ENCODE measurements around the gene ALMS1.
"Not testable (repeated sequence)": the region's sequence is repeated elsewhere in the genome, so short reads cannot be mapped to it uniquely, and the experiment has no call there.

The ALMS1 gene

GRCh38 chr2:73503992-73504570 lies 118.4 kb downstream of the ALMS1 start:
- DNase-seq (ENCODE audit: low read depth): no peak

DNA sequence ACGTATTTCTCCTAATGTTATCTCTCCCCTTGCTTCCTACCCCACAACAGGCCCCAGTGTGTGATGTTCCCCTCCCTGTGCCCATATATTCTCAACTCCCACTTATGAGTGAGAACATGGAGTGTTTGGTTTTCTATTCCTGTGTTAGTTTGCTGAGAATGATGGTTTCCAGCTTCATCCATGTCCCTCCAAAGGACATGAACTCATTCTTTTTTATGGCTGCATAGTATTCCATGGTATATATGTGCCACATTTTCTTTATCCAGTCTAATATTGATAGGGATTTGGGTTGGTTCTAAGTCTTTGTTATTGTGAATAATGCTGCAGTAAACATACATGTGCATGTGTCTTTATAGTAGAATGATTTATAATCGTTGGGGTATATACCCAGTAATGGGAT lies 119.2 kb downstream of the ALMS1 start:
- not testable (repeated sequence) for DNase-seq (ENCODE audit: low read depth)

DNA sequence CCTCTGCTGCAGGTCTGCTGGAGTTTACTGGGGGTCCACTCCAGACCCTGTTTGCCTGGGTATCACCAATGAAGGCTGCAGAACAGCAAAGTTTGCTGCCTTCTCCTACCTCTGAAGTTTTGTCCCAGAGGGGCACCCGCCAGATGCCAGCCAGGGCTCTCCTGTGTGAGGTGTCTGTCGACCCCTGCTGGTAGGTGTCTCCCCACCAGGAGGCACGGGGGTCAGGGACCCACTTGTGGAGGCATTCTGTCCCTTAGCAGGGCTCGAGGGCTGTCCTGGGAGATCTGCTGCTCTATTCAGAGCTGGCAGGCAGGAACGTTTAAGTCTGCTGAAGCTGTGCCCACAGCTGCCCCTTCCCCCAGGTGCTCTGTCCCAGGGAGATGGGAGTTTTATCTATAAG lies 124.8 kb downstream of the ALMS1 start:
- not testable (repeated sequence) for DNase-seq (ENCODE audit: low read depth)

DNA sequence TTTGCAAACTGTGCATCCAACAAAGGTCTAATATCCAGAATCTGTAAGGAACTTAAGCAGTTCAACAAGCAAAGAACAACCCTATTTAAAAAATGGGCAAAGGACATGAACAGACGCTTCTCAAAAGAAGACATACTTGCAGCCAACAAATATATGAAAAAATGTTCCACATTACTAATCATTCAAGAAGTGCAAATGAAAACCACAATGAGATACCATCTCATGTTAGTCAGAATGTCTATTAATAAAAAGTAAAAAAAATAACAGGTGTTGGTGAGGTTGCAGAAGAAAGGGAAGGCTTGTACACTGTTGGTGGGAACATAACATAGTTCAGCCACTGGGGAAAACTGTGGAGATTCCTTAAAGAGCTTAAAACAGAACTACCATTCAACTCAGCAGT lies 130.4 kb downstream of the ALMS1 start:
- no peak for DNase-seq (ENCODE audit: low read depth)

GRCh38 chr2:73528688-73529087 lies 143.1 kb downstream of the ALMS1 start:
- no peak for DNase-seq (ENCODE audit: low read depth)

DNA sequence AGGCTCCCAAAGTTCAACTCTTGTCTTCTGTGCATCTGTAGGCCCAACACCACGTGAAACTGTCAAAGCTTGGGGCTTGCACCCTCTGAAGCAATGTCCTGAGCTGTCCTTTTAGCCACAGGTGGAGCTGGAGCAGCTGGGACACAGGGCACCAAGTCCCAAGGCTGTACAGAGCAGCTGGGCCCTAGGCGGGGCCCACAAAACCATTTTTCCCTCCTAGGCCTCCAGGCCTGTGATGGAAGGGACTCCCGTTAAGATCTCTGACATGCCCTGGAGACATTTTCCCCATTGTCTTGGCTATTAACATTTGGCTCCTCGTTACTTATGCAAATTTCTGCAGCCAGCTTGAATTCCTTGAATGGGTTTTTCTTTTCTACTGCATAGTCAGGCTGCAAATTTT lies 145.1 kb downstream of the ALMS1 start:
- not testable (repeated sequence) for DNase-seq (ENCODE audit: low read depth)

DNA sequence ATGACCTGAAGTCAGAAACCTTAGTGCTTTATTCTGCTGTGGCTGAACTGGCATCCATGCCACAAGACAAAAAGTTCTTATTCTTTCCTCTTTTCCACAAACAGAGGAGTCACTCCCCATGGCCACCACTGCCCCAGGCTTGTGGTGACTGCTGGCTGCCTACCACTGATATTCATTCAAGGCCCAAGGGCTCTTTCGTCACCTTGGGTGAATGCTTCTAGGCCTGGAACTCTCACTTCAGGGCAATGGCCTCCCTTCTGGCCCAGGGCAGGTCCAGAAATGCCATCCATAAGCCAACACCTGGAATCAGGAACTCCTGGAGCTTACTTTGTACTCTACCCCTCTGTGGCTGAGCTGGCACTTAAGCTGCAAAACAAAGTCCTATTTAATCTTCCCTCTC lies 146.7 kb downstream of the ALMS1 start:
- no peak for DNase-seq (ENCODE audit: low read depth)

- DNase-seq (ENCODE audit: low read depth): no peak
Measured at GRCh38 chr2:73536133-73536840, 150.7 kb downstream of the ALMS1 start.

DNA sequence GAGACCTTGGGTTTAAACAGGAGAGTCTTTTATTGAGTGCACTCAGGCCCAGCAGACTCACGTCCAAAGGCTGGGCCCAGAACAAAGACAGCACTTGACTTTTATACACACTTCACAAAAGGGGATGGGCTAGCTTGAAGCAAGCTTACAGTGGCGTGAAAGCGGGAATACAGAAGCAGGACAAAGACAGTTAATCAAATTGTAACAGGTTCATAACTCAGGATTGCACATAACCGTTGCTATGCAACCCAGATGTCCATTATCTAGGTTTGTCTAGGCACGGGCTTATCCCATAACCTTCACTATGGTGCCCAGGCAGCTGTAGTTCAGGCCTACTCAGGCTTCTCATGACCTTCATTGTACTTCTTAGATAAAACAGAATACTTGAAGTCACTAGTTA lies 175.2 kb downstream of the ALMS1 start:
- DNase-seq (ENCODE audit: low read depth): not testable (repeated sequence)

DNA sequence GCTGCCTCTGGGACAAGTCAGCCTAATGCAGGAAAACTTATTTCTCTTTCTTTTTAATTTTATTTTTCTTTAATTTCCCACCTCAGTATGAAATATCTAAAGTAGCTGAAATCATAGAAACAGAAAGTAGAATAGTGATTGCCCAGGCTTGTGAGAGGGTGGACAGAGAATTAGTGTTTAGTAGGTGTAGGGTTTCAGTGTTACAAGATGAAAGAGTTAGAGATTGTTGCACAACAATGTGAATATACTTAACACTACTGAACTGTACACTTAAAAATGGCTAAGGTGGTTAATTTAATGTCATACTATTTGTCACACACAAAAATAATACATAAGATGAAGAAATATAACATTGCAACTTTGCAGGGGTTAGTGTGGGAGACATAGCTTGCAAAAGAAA lies 175.8 kb downstream of the ALMS1 start:
- DNase-seq (ENCODE audit: low read depth): no peak

GRCh38 chr2:73564986-73565385 lies 179.3 kb downstream of the ALMS1 start:
- no peak for DNase-seq (ENCODE audit: low read depth)

DNA sequence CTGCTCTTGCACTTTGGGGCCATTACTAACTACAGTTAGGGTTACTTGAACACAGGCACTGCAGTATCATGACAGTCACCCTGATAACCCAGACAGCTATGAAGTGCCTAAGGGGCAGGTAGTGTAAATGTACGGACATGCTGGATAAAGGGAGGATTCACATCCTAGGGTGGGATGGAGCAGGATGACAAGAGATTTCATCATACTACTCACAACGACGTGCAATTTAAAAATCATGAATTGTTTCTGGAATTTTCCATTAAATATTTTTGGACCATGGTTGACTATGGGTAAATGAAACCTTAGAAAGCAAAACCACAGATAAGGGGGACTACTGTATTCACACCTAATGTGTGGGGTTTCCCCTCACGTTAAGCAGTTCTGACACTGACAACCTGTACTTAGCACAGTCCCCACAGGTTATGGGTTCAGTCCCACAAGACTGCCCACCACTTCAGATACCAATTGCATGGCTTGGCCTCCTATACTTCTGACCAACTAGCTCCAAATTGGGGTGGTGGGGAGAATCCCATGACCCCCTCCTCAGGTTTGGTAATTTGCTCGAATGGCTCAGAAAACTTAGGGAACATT lies 180.7 kb downstream of the ALMS1 start:
- no peak for DNase-seq (ENCODE audit: low read depth)

- no peak for DNase-seq (ENCODE audit: low read depth)
Measured at GRCh38 chr2:73575261-73575660, 189.6 kb downstream of the ALMS1 start.

GRCh38 chr2:73582364-73582763 lies 196.7 kb downstream of the ALMS1 start:
- DNase-seq (ENCODE audit: low read depth): no peak

DNA sequence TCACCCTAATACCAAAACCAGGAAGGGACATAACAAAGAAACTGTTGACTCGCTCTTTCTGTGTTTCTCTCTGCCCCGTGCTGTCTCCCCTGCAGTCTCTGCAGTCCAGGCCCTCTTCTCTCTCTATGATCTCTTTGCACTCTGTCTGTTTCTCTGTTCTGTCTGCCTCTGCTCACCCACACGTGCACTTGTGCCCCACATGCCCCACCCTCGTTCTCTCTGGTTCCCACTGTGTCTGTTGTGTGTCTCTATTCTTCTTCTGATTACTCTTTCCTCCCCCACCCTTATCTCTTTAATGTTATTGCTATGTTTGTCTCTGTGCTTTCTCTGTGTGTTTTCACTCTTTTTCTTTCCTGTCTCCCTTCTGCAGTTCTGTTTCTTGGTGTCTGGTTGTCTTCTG lies 202.5 kb downstream of the ALMS1 start:
- DNase-seq (ENCODE audit: low read depth): no peak

GRCh38 chr2:73593680-73594079 lies 208.0 kb downstream of the ALMS1 start:
- no peak for DNase-seq (ENCODE audit: low read depth)

DNA sequence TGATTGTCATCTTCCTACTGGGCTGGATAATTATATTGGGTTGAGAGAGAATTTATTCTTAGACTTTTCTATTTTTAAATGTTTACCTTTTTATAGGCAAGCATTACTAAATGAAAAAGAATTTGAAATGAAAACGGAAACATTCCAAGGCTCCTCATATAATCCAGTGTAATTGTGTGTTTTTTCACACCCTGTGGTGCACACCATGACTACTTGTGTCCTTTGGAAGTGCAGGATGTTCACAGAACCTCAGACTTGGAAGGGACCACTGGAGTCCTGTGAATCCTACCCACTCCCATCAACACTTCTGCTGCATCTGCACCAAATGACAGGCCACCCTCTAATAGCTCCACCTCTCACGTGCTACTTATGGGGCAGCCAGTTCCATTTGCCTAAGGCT lies 208.6 kb downstream of the ALMS1 start:
- no peak for DNase-seq (ENCODE audit: low read depth)

DNA sequence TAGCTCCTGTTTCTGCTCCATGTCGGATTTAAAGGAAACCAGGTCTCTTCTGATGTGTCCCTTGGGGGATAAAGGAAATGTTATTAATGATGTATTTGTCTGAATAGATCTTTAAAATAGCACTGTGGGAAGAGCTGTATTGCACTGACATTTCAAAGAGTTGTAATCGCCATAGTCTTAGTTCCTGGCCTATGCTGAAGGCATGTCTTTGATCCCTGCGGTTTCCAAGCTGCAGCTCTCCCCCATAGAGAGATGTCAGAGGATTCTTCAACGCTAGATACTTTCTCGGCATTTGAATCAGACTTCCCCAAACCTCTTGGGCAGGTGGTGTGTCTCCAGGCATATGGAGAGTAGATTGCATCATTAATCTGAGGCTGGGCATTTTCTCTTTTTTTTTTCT lies 216.1 kb downstream of the ALMS1 start:
- DNase-seq (ENCODE audit: low read depth): no peak

DNA sequence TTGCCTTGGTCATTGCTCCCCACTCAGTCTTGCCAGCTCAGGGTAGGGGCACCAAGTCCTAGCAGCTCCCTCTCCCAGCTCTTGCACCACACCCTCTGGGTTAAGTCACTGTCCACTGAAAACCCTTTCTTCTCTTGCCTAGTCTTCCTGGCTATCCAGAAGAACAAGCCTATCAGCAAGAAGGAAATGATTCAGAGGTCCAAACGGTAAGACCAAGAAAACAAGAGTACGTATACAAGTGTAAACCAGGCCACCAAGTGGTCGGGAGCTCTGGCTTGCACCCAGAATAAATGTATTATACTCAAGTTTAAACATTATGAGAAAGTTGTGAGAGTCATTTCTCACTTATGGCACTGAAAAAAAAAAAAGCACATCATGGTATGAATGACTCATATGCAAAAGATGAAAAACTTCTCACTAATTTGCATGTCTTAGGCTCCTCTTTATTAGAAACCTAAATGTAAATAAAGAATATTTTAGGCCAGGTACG lies 217.5 kb downstream of the ALMS1 start:
- DNase-seq (ENCODE audit: low read depth): not testable (repeated sequence)

DNA sequence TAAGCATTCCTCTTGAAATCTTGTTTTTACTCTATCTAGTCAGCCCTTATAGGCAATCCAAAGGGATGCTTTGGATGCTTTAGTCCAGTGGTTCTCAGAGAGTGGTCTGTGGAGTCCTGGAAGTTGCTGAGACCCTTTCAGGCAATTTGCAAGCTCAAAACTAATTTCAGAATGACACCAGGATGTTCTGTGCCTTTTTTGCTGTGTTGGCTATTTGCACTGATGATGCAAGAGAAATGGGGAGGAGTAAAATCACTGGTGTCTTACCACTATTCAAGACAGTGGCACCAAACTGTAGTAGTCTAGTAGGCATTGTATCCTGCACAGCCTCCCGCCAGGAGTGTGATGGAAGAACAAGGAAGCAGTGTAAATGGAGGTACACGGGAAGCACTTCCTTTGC lies 219.0 kb downstream of the ALMS1 start:
- not testable (repeated sequence) for DNase-seq (ENCODE audit: low read depth)

- no peak for DNase-seq (ENCODE audit: low read depth)
Measured at GRCh38 chr2:73610111-73610510, 224.5 kb downstream of the ALMS1 start.

DNA sequence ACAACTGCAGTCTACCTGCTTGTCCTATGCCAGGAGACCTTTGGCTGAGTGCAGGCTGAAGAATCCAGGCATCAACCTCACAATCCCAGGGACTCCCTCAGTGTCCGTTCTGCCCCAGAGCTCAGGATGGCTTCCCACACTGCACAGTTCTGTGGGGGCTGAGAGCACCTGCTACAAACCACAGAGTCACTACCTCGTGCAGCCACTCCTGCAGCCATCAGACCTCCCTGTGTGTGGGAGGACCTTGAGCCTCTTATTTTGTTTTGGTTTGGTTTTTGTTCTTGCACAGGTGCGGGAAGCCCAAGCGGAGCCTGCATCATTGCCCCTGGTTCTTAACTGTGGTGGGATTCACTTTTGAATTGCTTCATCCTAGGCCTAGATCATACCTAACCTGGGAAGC lies 225.6 kb downstream of the ALMS1 start:
- no peak for DNase-seq (ENCODE audit: low read depth)

- DNase-seq (ENCODE audit: low read depth): no peak
Measured at GRCh38 chr2:73611867-73612266, 226.2 kb downstream of the ALMS1 start.

GRCh38 chr2:73614105-73614504 lies 228.5 kb downstream of the ALMS1 start:
- no peak for DNase-seq (ENCODE audit: low read depth)
